Keratinocyte (primary cell): Measurements from ENCODE around the gene PEPD. TPM values are rescaled to one million over a fixed set of nuclear protein-coding genes. Genes with fewer than 3 reads are reported as not detected.

Experiments used
- DNase-seq: peaks from one replicate; pipeline ENCODE4 v3.0.0-alpha.2; 2011; ENCODE audit warnings: low read depth, missing footprints, low spot score
- FAIRE-seq: peaks from 2 replicates; lab custom pipeline; 2011; peaks lifted over from hg19 to GRCh38; lab: Jason Lieb, UNC
- H2AFZ ChIP-seq: 2 replicates; pipeline ENCODE4 v1.6.0; 2012; ENCODE audit warnings: low read length, control low read depth, inconsistent platforms; ENCODE audit not compliant: control insufficient read depth
- H3K27ac ChIP-seq: 2 replicates; pipeline ENCODE4 v1.5.1; 2011; ENCODE audit warnings: low read length; ENCODE audit not compliant: control insufficient read depth, insufficient read depth
- H3K27me3 ChIP-seq: 3 replicates; pipeline ENCODE4 v1.6.0; 2011; ENCODE audit warnings: low read length; ENCODE audit not compliant: control insufficient read depth, insufficient read depth; ENCODE audit errors: extremely low read depth
- H3K36me3 ChIP-seq, 2 experiments: 2 replicates in 1 of 2; 3 replicates in 1 of 2; pipeline ENCODE4 v1.5.1; 2011; ENCODE audit warnings: low read length in 2 of 2, mild to moderate bottlenecking in 1 of 2; ENCODE audit not compliant: control insufficient read depth in 2 of 2, insufficient read depth in 2 of 2; ENCODE audit errors: extremely low read depth in 1 of 2
- H3K4me1 ChIP-seq: 3 replicates; pipeline ENCODE4 v1.5.1; 2011; ENCODE audit warnings: low read length; ENCODE audit not compliant: control insufficient read depth, insufficient read depth; ENCODE audit errors: extremely low read depth
- H3K4me2 ChIP-seq: 3 replicates; pipeline ENCODE4 v1.6.0; 2011; ENCODE audit warnings: low read depth, low read length; ENCODE audit not compliant: control insufficient read depth, insufficient read depth; ENCODE audit errors: extremely low read depth
- H3K4me3 ChIP-seq, 3 experiments: fragments of 200-600 bp in 1 of 3; sonication (generic) in 1 of 3; 2 replicates in 2 of 3; 3 replicates in 1 of 3; pipeline ENCODE4 v1.5.1; 2011 to 2016; ENCODE audit warnings: low read length in 3 of 3, mild to moderate bottlenecking in 3 of 3, control low read depth in 2 of 3, inconsistent platforms in 1 of 3, low read depth in 1 of 3, mixed read lengths in 1 of 3, mixed run types in 1 of 3, moderate library complexity in 1 of 3; ENCODE audit not compliant: control insufficient read depth in 2 of 3, insufficient read depth in 2 of 3; ENCODE audit errors: extremely low read depth in 1 of 3
- H3K79me2 ChIP-seq: 2 replicates; pipeline ENCODE4 v1.6.0; 2012; ENCODE audit warnings: low read length; ENCODE audit not compliant: control insufficient read depth, insufficient read depth
- H3K9ac ChIP-seq: 3 replicates; pipeline ENCODE4 v1.6.0; 2011; ENCODE audit warnings: low read length; ENCODE audit not compliant: control insufficient read depth, insufficient read depth; ENCODE audit errors: extremely low read depth
- H3K9me1 ChIP-seq: 3 replicates; pipeline ENCODE4 v1.6.0; 2011; ENCODE audit warnings: low read length; ENCODE audit not compliant: control insufficient read depth, insufficient read depth; ENCODE audit errors: extremely low read depth
- H3K9me3 ChIP-seq: 2 replicates; pipeline ENCODE4 v1.5.1; 2012; ENCODE audit warnings: low read depth, low read length; ENCODE audit not compliant: control insufficient read depth
- H4K20me1 ChIP-seq: 3 replicates; pipeline ENCODE4 v1.6.0; 2011; ENCODE audit warnings: low read length; ENCODE audit not compliant: control insufficient read depth, insufficient read depth; ENCODE audit errors: extremely low read depth
- CTCF ChIP-seq, 3 experiments: IDR thresholded peaks in 1 of 3; conservative IDR thresholded peaks in 1 of 3; optimal IDR thresholded peaks in 1 of 3; 2 replicates in 2 of 3; 3 replicates in 1 of 3; pipeline versions ENCODE3 to v1.5.1; 2011; ENCODE audit warnings: low read length in 3 of 3, mild to moderate bottlenecking in 3 of 3, moderate library complexity in 2 of 3, control low read depth in 1 of 3, inconsistent platforms in 1 of 3; ENCODE audit not compliant: insufficient read depth in 2 of 3; ENCODE audit errors: extremely low read depth in 1 of 3
- EZH2 ChIP-seq: IDR thresholded peaks from one replicate; pipeline ENCODE4 v1.6.1; 2012; ENCODE audit warnings: inconsistent platforms, mild to moderate bottlenecking, low read length, moderate library complexity
- dilution Hi-C: fragments of 300-500 bp; cut with MboI; formaldehyde crosslinking; loops from one replicate; pipeline ENCODE4 v1.7.0; 2020; ENCODE audit warnings: low sequenced_read_pairs; ENCODE audit not compliant: extremely low pct_ligation_motif_present
- polyA plus RNA-seq, 5 experiments: library from polyadenylated mRNA; depleted of rRNA in 3 of 5; stranded (reverse) in 3 of 5; stranded (forward) in 1 of 5; unstranded in 1 of 5; fragments of >200 nt; gene quantifications; 1 replicate in 1 of 5; 2 replicates in 3 of 5; 3 replicates in 1 of 5; pipeline versions ENCODE4 v1.2.1 to v1.2.3, GENCODE V29; 2011 to 2012; ENCODE audit warnings: missing spikeins in 2 of 5, low read depth in 1 of 5, low replicate concordance in 1 of 5

The PEPD gene
- polyA plus RNA-seq, 1 donor (not counting 4 experiments of a cell fraction or from before 2014, with no cell fraction given) = 36.9 TPM

- FAIRE-seq (no peak), DNase-seq (no peak)
- Histone ChIP-seq H3K27me3 (no peaks in the 10 kb centered on the region), H4K20me1 (peaks cover 3% of the 10 kb centered on the region), H3K4me1 (peaks cover 11% of the 10 kb centered on the region), H3K36me3 (peaks cover 0 to 2% of the 10 kb centered on the region in 2 experiments), H2AFZ (no peak overlapping the region), H3K4me2 (no peak overlapping the region), H3K4me3 (no peak overlapping the region), H3K79me2 (peaks cover 2% of the 10 kb centered on the region), H3K9ac (no peak overlapping the region), H3K9me1 (no peaks in the 10 kb centered on the region), H3K27ac (no peak overlapping the region), H3K9me3 (no peaks in the 10 kb centered on the region)
- TF ChIP-seq EZH2 (no peak), CTCF (optimal IDR thresholded peaks at IDR 0.05 in 1 of 3, IDR thresholded peaks at IDR 0.05 in 1 of 3, conservative IDR thresholded peaks at IDR 0.05 in 1 of 3; ENCODE audit: extremely low read depth in 1 of 3, insufficient read depth in 2 of 3, low read length in 3 of 3) (no peak)
- dilution Hi-C loops = no loop called here
These were observed 129.0 kb downstream of the PEPD start for GRCh38 chr19:33392341-33393285.

GRCh38 chr19:33391631-33392249 is 129.9 kb downstream of the PEPD start:
- DNase-seq (no peak), FAIRE-seq (no peak)
- peaks cover 6% of the 10 kb centered on the region for H4K20me1 ChIP-seq
- H2AFZ ChIP-seq = no peak overlapping the region
- dilution Hi-C loops = no loop called here
- no peaks in the 10 kb centered on the region for H3K9me3 ChIP-seq
- peaks cover 2% of the 10 kb centered on the region for H3K79me2 ChIP-seq
- no peaks in the 10 kb centered on the region for H3K9me1 ChIP-seq
- no peaks in the 10 kb centered on the region for H3K27me3 ChIP-seq
- H3K9ac ChIP-seq = no peak overlapping the region
- no peak overlapping the region for H3K4me2 ChIP-seq
- TF ChIP-seq EZH2 = no peak
- no peak for TF ChIP-seq CTCF (optimal IDR thresholded peaks at IDR 0.05 in 1 of 3, IDR thresholded peaks at IDR 0.05 in 1 of 3, conservative IDR thresholded peaks at IDR 0.05 in 1 of 3; ENCODE audit: extremely low read depth in 1 of 3, insufficient read depth in 2 of 3, low read length in 3 of 3)
- no peak overlapping the region for H3K27ac ChIP-seq
- H3K4me3 ChIP-seq = no peak overlapping the region
- H3K36me3 ChIP-seq = peaks cover 0 to 3% of the 10 kb centered on the region in 2 experiments
- H3K4me1 ChIP-seq = peaks cover 11% of the 10 kb centered on the region
